ENCODE results near the gene MAFG. TPM values are rescaled to one million over a fixed set of nuclear protein-coding genes. Genes with fewer than 3 reads are reported as not detected.

Gene MAFG
- total RNA-seq, 1 experiment from 2014 or later, result 31.4 TPM

DNA sequence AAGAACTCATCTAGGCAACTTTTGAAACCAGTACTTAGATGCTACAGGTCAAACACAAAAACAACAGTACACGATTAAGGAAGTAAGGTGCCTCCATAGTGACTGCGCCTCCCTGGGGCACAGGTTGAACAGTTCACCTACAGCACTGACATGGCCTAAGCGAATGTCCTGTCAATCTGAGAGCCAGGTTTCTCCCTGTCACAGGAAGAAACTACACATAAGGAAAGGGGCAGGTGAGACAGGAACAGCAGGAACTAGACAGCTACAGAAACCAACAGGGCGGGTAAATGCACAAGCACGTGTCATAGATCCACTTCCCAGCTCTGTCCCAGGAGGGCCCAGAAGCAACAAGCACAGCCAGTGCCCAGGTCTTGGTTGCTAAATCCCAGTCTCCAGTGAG is 48.4 kb downstream of the MAFG start:
- no peaks in the 10 kb centered on the region for H3K23me2 ChIP-seq (ENCODE audit: insufficient read length, low read depth, low read length, poor library complexity, severe bottlenecking)
- H3K56ac ChIP-seq (ENCODE audit: insufficient read length, low read depth, low read length), result no peak overlapping the region
- no peaks in the 10 kb centered on the region for H3K79me2 ChIP-seq (ENCODE audit: insufficient read depth, low read length)
- H3K9me3 Mint-ChIP-seq, result no peaks in the 10 kb centered on the region; a peak in 1 of 5 replicates
- H3K9me3 ChIP-seq (ENCODE audit: control insufficient read depth, low read depth, low read length), result no peaks in the 10 kb centered on the region
- no peak overlapping the region; a peak in 1 of 5 replicates for H3K4me3 Mint-ChIP-seq
- H2BK12ac ChIP-seq (ENCODE audit: insufficient read length, low read depth, low read length), result no peak overlapping the region
- no peak overlapping the region for H4K8ac ChIP-seq (replicated peaks; ENCODE audit: insufficient read length, low read depth, low read length)
- no peak overlapping the region for H3K23ac ChIP-seq (ENCODE audit: insufficient read length, low read depth, low read length)
- no peak overlapping the region for H2BK120ac ChIP-seq (ENCODE audit: low read depth, low read length, poor library complexity, severe bottlenecking)
- no peaks in the 10 kb centered on the region for H3K4me1 ChIP-seq (ENCODE audit: insufficient read depth, low read length)
- H3T11ph ChIP-seq (ENCODE audit: low read length), result no peak overlapping the region
- no peak overlapping the region for H3K18ac ChIP-seq (ENCODE audit: insufficient read length, low read depth, low read length)
- no peaks in the 10 kb centered on the region for H3K79me1 ChIP-seq (ENCODE audit: insufficient read depth, low read depth, low read length, poor library complexity, severe bottlenecking)
- H3K4me1 Mint-ChIP-seq, result no peaks in the 10 kb centered on the region
- H3K27me3 ChIP-seq (ENCODE audit: insufficient read depth, low read length), result no peaks in the 10 kb centered on the region
- H2BK5ac ChIP-seq (ENCODE audit: insufficient read length, low read length), result no peak overlapping the region
- H4K20me1 ChIP-seq (ENCODE audit: control insufficient read depth, insufficient read depth, insufficient read length), result no peaks in the 10 kb centered on the region
- no peak overlapping the region for H3K9ac ChIP-seq (ENCODE audit: extremely low read depth, insufficient read length, low read length)
- peaks cover 16 to 53% (median 48%) of the 10 kb centered on the region in 3 experiments for H3K36me3 Mint-ChIP-seq (ENCODE audit: insufficient read depth in 1 of 3, low read depth in 3 of 3)
- no peak overlapping the region for H2AFZ ChIP-seq (ENCODE audit: low read length)
- no peak overlapping the region for H2AK5ac ChIP-seq (ENCODE audit: insufficient read length, low read length)
- no peak overlapping the region for H4K91ac ChIP-seq (ENCODE audit: insufficient read length, low read depth, low read length)
- no peak overlapping the region for H2BK15ac ChIP-seq (ENCODE audit: low read depth, low read length)
- no peak for DNase-seq
- H3K27ac ChIP-seq (ENCODE audit: insufficient read length, low read depth, low read length), result no peak overlapping the region
- H3K4ac ChIP-seq (ENCODE audit: low read depth, low read length), result no peak overlapping the region
- no peak overlapping the region for H4K5ac ChIP-seq (ENCODE audit: insufficient read length, low read depth, low read length)
- no peaks in the 10 kb centered on the region for H3K27me3 Mint-ChIP-seq (ENCODE audit: low read depth)
- H3K4me2 ChIP-seq (ENCODE audit: insufficient read depth, insufficient read length, low read length), result no peak overlapping the region
- H3K27ac Mint-ChIP-seq, result no peak overlapping the region; a peak in 1 of 7 replicates
- TF ChIP-seq, protein P1, sequence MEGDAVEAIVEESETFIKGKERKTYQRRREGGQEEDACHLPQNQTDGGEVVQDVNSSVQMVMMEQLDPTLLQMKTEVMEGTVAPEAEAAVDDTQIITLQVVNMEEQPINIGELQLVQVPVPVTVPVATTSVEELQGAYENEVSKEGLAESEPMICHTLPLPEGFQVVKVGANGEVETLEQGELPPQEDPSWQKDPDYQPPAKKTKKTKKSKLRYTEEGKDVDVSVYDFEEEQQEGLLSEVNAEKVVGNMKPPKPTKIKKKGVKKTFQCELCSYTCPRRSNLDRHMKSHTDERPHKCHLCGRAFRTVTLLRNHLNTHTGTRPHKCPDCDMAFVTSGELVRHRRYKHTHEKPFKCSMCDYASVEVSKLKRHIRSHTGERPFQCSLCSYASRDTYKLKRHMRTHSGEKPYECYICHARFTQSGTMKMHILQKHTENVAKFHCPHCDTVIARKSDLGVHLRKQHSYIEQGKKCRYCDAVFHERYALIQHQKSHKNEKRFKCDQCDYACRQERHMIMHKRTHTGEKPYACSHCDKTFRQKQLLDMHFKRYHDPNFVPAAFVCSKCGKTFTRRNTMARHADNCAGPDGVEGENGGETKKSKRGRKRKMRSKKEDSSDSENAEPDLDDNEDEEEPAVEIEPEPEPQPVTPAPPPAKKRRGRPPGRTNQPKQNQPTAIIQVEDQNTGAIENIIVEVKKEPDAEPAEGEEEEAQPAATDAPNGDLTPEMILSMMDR (conservative IDR thresholded peaks at IDR 0.05), result no peak
- WGBS (ENCODE audit: extremely low coverage, insufficient read length, low lambda C conversion rate), result no CpG with 5 or more reads among the region's 5 CpGs
- H3K14ac ChIP-seq (ENCODE audit: insufficient read depth, low read length), result no peak overlapping the region
- H2BK20ac ChIP-seq (ENCODE audit: low read depth, low read length, poor library complexity, severe bottlenecking), result no peak overlapping the region

Data from H9 (cell line).